ENCODE measurements around the gene PASD1. TPM values are rescaled to one million over a fixed set of nuclear protein-coding genes. Genes with fewer than 3 reads are reported as not detected.
"Not testable (repeated sequence)": the region's sequence is repeated elsewhere in the genome, so short reads cannot be mapped to it uniquely, and the experiment has no call there.

The PASD1 gene
- total RNA-seq, 1 donor from 2014 or later = not detected

DNA sequence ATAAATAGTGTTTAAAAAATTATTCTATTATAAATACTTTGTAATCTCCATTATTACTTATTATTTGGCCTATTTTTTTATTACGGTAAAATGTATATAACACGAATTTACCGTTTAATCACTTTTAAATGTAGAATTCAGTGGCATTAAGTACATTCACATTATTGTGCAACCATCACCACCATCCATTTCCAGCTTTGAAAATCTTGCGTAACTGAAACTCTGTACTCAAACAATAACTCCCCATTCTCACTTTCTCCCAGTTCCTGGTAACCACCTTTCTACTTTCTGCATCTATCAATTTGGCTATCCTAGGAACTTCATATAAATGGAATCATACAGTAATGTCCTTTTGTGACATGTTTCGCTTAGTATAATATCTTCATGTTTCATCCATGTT lies 45.7 kb downstream of the PASD1 start:
- no peak for DNase-seq (ENCODE audit: low read depth in 2 of 2)

DNA sequence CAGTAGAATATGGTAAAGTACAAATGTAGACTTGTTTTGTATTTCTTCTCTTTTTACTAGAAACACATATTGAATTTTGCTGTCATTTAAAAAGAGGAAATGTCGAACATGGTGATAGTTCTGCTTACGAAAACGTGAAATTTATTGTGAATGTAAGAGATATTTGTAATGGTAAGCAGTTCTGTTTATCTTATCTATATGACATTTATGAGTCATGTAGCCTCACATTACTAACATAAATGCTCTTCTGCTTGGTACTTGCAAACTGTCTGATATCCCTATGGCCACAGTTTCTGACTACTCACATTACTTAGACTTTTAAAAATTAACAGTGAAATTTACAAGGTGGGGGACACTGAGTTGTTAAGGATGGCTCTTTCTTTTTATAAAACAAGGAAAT lies 57.9 kb downstream of the PASD1 start:
- no peak for DNase-seq (ENCODE audit: low read depth in 2 of 2)

DNA sequence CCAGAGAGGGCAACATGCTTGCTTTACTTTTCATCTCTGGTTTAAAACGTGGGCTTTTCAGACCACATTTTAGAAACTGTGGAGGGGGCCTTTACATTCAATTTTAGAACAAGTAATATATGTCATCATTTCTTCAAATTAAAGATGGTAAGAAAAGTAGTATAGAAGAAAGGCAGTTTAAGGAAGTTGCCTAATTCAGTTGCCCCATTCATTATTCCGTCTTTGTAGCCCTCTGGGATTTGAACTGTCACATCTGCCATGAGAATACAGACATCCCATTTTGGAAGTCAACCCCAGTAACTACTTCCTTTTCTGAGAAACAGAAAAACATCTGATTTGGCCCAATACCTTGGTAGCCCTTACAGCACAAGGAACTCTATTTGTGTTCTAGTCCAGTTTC lies 61.2 kb downstream of the PASD1 start:
- no peak for DNase-seq (ENCODE audit: low read depth in 2 of 2)

DNA sequence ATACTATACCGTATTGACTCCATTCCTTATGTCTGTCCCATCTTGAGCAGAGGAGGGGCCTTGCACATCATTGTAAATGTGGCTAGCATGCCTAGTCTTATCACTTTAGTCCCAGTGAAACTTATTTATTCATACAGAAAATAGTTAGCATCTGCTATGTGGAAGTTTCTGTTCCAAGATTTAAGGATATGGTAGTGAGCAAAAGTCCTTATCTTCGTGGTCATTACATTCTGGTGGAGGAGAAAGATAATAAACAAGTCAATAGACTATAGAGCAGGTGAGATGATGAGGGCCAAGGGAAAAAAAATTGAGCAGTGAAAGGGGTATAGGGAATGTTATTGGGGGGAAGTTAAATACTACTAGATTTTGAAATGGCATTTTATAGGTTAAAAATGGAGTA lies 68.3 kb downstream of the PASD1 start:
- no peak for DNase-seq (ENCODE audit: low read depth in 2 of 2)

DNA sequence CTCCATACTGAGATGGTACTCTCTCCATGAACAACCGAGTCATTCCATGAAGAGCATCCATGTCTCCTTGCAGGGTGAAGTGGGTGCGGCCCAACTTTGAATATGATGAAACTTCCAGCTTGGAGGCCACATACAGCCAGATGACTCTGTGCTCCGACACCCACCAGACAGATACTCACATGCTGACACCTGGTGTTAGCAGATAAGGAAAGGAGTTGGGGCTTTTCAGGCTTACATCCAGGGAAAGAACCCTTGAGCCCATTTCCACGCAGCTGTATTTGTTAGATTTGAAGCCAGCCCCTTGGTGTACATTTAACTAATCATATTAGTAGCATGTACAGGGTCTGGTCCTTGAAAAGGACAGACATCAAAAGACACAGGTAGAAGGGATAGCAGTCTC lies 69.7 kb downstream of the PASD1 start:
- no peak for DNase-seq (ENCODE audit: low read depth in 2 of 2)

DNA sequence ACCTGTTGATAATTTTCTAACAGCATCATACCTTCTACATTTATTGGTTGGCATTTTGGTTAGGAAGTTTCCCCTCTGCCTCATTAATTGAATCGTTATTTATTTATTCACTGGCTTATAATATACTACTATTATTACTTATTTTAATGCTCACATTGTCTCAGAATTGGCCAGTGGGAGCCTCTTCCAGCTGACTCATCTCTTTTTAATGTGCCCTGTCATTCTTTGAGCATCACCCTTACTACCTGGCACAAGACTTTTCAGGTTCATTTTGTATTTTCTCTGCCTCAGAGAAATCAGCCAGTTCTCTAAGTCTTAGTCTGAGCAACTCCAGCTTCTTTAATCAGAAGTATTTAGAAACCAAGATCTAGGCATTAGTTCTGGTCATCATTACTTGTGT lies 71.5 kb downstream of the PASD1 start:
- no peak for DNase-seq (ENCODE audit: low read depth in 2 of 2)

DNA sequence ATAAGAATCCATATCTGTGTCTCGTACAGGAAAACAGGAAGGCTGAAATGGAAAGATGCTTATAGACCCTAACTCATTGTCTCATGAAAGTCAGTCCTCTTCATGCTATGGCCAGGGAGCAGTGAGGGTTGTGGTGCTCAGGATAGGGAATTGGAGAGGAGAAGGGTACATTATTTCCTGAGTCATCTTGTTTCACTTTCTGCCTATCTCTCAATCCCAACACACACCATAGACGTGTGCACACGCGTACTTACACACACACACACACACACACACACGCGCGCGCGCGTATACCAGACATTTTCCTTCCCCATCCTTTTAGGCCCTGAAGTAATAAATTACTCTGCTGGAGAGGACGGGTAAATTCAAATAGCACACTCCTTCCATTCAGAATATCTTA lies 78.1 kb downstream of the PASD1 start:
- DNase-seq (ENCODE audit: low read depth in 2 of 2) = no peak

DNA sequence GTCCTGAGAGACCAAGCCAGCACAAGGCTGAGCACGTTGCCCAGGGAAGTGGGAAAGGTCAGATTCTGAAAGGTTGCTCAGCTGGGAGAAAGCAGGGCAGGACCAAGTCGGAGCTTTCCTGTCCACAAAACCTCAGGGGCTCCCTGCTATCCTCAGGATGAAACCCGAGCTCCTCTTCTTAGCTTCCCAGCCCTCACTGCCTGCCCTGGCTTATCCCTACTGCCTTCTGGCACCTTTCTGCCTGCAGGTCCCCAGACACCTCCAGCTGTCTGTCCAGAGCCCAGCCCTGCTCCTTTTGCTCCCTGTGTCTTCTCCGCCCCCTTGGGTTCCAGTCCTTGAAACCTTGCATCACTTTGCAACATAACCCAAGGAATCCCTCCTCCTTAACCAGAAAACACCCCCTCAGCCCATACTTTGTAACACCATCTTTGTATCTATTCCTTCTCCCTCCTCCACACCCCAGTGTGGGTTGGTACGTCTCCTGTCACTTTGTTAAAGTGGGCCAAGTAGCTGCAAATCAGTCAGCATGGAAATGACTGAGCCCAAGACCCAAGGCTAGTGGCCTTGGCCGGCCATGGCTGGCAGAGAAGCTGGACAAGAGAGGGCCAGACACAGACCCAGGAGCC lies 111.8 kb downstream of the PASD1 start:
- no peak for DNase-seq (ENCODE audit: low read depth in 2 of 2)

DNA sequence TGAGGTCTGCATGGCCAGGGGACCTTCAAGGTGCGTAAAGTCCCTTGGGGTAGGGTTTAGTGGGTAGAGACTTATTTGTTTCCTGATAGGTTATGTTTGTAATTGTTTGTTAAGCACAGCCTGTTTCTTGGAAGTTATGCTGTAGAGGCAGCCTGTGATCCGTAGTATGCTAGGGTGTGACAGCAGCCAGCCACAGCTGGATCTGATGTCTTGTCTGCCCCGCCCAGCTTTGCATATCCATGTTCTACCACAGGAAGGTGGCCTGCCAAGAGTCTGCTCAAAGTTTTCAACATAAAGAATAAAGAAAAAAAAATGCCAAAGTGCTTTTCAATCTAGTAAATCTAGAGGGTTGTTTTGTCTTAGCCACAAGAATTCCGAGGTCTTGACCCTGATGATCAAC lies 112.7 kb downstream of the PASD1 start:
- no peak for DNase-seq (ENCODE audit: low read depth in 2 of 2)

DNA sequence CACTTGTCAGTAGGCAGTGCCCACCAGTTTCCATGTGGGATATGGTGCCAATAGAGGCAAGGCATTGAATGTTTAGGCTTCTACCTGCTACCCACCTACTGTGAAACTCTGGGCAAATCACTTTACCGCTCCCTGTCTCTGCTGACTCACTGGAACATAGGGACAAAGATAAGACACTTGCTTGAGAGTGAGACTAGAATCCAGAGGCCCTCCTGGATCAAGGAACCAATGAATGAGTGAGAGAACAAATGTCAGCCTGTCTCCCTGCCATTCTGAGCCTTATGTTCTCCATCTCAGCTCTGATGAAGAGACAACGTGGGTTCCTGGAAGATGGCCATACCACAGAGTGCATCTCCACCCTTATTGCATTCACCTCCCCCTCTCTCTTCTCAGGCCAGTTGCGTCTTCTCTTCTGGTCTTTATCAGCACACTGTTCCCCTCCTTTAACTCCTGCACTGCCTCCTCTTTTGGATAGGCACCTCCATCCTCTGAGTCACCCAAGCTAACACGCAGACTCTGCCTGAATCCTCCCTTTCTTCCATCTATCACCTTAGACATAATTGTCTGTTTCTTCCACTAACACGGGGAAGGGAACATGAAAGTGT lies 116.4 kb downstream of the PASD1 start:
- DNase-seq (ENCODE audit: low read depth in 2 of 2) = no peak

DNA sequence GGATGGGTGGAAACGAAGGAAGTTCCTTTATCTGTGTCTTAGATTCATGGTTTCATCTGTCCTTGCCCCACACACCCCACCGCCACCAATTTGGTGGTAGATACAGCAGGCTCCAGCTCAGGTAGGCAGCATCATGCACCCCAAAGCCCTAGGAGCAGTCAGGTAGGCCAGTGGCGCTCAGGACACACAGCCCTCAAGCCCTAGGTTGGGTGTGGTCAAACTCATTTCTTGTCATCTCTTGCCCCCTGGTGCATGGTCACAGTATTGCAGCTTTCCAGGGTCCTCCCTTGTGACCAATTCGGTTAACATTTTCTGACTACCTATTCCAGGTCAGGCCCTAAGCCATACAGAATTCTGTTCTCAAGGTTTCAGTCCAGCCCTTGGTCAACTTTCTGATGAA lies 117.3 kb downstream of the PASD1 start:
- peak; percentile 5 to 39 for DNase-seq (ENCODE audit: low read depth in 2 of 2)

DNA sequence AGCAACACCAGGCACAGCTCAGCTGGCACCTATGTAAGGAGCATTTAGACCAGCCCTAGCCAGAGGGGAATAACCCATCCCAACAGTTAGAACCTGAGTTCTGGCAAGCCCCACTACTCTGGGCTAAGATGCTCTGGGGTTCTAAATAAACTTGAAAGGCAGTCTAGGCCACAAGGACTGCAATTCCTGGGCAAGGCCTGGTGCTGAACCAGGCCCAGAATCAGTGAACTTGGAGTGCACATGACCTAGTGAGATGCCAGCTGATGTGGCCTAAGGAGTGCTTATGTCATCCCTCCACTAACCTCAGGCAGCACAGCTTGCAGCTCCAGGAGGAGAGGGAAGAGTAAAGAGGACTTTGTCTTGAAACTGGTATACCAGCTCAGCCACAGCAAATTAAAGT lies 124.2 kb downstream of the PASD1 start:
- no peak for DNase-seq (ENCODE audit: low read depth in 2 of 2)

DNA sequence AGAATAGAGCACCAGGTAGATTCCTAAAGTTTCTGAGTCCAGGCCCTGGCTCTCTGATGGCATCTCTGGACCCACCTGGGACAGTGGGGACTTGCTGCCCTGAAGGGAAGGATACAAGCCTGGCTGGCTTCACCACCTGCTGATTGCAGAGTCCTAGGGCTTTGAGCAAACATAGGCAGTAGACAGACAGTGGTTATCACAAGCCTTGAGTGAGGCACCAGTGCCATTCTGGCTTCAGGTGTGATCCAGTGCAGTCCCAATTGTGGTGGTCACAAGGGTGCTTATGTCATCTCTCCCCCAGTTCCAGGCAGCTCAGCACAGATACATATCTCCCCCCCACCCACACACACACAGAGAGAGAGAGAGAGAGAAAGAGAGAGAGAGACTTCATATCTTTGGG lies 125.2 kb downstream of the PASD1 start:
- DNase-seq (ENCODE audit: low read depth in 2 of 2) = no peak

DNA sequence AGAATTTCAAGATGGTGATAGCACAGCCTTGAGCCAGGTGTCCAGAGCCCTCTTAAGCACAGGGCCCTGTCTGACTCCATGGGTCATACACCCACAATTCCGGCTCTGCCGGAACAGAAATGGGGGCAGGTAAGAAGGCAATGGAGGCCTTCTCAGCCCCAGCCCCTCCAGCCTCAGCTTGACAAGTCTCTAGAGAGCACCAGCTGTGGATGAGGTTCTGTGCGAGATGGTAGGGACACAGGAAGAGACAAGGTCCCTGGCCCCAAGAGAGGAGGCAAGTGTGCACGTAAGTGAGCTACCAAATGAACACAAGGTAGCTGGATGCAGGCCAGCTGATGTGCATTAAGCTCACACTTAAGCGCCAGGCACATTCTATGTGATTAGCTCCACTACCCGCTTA lies 129.3 kb downstream of the PASD1 start:
- DNase-seq (ENCODE audit: low read depth in 2 of 2) = no peak

DNA sequence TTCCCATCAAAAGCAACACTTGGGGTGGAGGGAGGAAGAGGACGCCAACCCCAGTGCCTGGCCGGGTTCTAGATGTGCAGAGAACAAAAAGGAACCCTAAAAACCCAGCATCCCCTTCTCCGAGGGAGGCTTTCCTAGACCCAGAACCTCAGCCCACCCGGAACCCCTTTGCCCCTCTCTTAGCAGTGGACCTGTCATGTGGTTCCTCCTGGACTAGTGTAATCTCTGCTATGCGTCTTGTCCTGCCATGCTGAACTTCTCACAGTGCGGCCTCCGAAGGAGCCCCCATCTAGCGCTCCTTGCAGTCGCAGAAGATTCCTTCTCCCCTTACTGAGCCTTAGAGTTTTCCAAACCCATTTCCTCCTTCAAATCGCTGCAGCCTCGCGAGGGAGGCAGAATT lies 130.6 kb downstream of the PASD1 start:
- DNase-seq (ENCODE audit: low read depth in 2 of 2) = no peak

DNA sequence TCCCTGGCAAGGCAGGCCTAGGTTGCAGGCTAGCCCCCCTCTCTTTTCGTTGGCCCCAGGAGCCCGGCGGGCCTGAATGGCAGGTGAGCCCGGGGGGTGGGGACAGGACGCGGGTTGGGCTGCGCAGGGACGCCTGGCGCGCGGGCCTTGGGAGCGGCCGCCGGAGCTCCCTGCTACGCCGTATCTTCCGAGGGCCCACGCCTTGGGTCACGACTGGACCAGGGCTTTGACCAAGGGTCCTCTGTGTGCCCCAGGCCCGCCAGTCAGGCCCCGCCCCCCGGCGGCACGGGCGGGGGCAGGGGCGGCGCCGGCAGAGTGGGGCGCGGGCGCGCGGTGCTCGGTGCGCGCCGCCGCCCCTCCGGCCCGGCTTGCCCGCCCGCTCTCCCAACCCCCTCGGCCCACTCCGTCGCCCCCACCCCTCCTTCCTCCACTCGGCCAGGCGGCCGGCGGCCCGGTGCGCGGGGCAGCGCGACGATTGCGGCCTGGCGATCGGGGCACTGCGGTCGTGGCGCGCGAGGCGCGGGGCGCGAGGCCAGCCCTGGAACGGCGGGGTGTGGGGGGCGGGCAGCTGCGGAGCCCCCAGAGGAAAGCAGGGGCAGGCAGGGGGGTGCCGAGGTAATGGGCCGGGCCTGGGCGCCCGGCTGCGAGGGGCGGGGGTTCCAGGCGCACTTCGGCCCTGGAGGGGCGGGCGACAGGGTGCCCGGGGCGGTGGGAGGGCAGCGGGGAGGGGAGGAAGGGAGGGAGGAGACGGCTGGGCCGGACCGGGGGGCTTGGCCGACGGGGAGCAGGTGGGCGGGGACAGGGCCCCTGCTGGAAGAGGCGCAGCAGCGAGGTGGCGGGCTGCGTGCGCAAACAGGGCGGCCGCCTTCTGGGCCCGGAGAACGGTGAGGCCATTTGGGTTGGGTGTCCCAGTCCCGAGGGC lies 131.4 kb downstream of the PASD1 start, which contains the start of gene PRRG3:
PRRG3 (plus strand) TSS at position 798 of the 922 bp plus-strand sequence. CDS start 3,357 bp downstream, outside the sequence.
- no peak for DNase-seq (ENCODE audit: low read depth in 2 of 2)

DNA sequence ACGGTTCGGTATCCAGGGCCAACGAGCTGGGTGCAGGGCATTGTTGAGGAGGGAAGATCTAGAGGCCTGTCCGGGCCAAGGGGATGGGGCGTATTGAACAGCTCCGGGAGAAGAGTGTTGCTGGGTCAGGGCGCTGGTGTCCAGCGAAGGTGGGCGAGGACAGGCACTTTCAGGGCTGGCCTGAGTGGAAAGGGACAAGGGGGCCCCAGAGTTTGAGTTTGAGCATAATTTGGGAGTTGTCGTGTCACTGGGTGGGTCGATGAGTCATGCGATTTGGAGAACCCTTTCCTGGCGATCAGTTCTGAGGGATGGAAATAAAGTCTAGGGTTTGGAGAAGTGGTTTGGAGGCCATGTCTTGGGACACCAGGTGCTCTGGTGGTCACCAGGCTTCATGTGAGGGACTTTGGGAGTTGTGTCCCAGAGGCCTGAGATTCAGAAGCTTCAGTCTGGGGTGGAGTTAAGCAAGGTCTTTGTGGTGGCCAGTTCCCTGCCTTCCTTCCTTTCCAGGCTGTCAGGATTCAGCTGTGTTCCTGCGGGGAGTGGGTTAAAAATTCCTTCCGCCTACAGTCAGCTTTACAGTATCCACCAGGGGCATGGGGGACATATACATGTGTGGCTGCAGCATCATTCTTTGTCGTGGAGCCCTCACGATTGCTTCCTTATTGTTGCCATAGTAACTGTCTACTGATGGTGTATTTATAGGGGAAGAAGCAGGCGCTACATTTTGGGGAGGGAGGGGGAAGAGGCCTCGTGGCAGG lies 132.3 kb downstream of the PASD1 start:
- DNase-seq (ENCODE audit: low read depth in 2 of 2) = no peak

DNA sequence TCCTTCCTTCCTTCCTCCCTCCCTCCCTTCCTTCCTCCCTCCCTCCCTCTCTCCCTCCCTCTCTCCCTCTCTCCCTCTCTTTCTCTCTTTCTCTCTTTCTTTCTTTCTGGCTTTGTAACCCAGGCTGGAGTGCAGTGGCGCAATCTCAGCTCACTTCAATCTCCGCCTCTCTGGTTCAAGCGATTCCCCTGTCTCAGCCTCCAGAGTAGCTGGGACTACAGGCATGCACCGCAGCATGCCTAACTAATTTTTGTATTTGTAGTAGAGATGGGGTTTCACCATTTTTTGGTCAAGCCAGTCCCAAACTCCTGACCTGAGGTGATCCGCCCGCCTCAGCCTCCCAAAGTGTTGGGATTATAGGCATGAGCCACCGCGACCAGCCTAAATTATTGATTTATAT lies 133.6 kb downstream of the PASD1 start:
- not testable (repeated sequence) for DNase-seq (ENCODE audit: low read depth in 2 of 2)

DNA sequence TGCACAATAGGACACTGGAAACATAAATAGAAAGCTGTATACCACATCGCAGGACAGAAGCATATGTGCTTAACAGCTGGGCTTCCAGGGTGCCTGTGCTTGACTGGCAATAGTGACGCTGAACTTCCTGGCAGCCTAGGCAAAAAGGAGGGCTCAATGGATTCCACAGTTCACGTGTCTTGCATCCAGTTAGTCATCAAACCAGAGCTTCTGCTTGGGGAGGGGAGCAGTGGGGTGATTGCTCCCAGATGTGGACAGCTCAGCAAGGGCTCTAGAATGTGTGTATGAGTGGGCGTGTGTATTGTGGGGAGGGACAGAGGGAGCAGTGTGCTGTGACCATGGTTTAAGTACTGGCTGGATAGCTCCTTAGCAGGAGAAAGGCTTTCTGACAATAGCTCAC lies 134.0 kb downstream of the PASD1 start:
- no peak for DNase-seq (ENCODE audit: low read depth in 2 of 2)

DNA sequence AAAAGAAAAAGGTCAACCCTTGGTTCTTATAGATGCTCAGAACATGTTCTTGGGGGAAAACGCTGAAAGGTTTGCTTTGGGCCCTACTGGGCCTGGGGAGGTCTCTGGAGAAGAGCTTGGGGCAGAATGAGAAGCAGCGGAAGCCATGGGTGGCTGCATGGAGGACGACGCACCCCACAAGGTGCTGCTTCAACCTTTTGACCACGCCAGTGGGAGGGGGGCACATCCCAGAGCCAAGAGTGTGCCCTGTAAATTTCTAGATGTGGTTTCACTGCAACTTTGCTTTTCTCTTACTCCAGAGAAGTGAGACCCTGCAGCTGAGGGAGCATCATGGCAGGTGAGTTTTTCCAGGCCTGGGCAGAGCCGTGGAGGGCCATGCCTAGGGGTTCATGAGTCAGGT lies 135.0 kb downstream of the PASD1 start:
- no peak for DNase-seq (ENCODE audit: low read depth in 2 of 2)

DNA sequence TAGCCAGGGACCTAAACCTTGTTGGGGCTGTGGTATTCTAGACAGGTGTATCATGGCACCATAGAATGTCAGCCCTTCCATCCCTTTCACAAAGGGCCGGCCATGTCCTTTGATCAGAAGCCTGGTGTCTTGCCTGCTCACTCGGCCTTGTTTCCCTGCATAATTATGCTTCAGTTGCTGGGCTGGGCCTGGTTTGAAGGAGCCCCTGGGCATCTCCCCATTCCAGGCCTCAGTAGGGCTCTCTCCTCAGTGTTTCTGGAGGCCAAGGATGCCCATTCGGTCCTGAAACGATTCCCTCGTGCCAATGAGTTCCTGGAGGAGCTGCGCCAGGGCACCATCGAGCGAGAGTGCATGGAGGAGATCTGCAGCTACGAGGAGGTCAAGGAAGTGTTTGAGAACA lies 136.3 kb downstream of the PASD1 start:
- no peak for DNase-seq (ENCODE audit: low read depth in 2 of 2)

DNA sequence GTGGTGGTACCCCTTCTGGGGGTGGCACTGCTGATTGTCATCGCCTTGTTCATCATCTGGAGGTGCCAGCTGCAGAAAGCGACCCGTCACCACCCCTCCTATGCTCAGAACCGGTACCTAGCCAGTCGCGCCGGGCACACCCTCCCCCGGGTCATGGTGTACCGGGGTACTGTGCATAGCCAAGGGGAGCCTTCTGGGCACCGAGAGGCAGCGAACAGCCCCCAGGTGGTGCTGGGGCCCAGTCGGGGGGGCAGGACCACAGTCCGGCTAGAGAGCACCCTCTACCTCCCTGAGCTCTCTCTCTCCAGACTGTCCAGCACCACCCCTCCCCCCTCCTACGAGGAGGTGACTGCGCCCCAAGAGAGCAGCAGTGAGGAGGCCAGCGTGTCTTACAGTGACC lies 137.1 kb downstream of the PASD1 start:
- DNase-seq (ENCODE audit: low read depth in 2 of 2) = no peak

Data from dermis microvascular lymphatic vessel endothelial cell (primary cell).